Measurements from ENCODE around the gene PCSK4.

PCSK4 gene

GRCh38 chr19:1505991-1506881 lies 16.1 kb upstream of the PCSK4 start:
- Histone ChIP-seq H3K4me1 (ENCODE audit: control insufficient read depth, low read depth, low read length) (no peaks in the 10 kb centered on the region), H4K8ac (ENCODE audit: low read depth, low read length) (no peak overlapping the region)

GRCh38 chr19:1505012-1505411 lies 14.9 kb upstream of the PCSK4 start:
- no peak overlapping the region for H2BK120ac ChIP-seq (ENCODE audit: low read depth, low read length)

More at GRCh38 chr19:1505991-1506881, 16.1 kb upstream of the PCSK4 start:
- Histone ChIP-seq H3K4me2 (ENCODE audit: low read length) (no peak overlapping the region), H2BK15ac (replicated peaks; ENCODE audit: low read depth) (no peak overlapping the region), H2BK5ac (ENCODE audit: low read length) (no peak overlapping the region), H3K9ac (ENCODE audit: low read length) (no peak overlapping the region), H3K79me1 (ENCODE audit: low read length) (no peaks in the 10 kb centered on the region), H3K79me2 (ENCODE audit: control insufficient read depth, insufficient read depth, low read length) (no peaks in the 10 kb centered on the region), H3K4ac (ENCODE audit: low read depth, low read length) (no peak overlapping the region), H3K27me3 (ENCODE audit: insufficient read depth, low read length, poor library complexity) (no peaks in the 10 kb centered on the region), H2BK120ac (ENCODE audit: low read depth, low read length) (no peak overlapping the region), H3K56ac (ENCODE audit: low read length) (no peak overlapping the region), H2AK5ac (ENCODE audit: low read length) (no peak overlapping the region), H3K36me3 (ENCODE audit: control insufficient read depth, insufficient read depth, low read length) (no peaks in the 10 kb centered on the region), H3K4me3 (ENCODE audit: low read length) (no peak overlapping the region), H3K18ac (ENCODE audit: low read length) (no peak overlapping the region), H3K23ac (ENCODE audit: low read length) (no peak overlapping the region), H3K27ac (ENCODE audit: low read depth, low read length) (no peak overlapping the region), H4K5ac (ENCODE audit: low read length) (no peak overlapping the region)
- no CpG with 5 or more reads among the region's 45 CpGs for WGBS (ENCODE audit: extremely low coverage, insufficient coverage, low lambda C conversion rate)
- no peak for DNase-seq

DNA sequence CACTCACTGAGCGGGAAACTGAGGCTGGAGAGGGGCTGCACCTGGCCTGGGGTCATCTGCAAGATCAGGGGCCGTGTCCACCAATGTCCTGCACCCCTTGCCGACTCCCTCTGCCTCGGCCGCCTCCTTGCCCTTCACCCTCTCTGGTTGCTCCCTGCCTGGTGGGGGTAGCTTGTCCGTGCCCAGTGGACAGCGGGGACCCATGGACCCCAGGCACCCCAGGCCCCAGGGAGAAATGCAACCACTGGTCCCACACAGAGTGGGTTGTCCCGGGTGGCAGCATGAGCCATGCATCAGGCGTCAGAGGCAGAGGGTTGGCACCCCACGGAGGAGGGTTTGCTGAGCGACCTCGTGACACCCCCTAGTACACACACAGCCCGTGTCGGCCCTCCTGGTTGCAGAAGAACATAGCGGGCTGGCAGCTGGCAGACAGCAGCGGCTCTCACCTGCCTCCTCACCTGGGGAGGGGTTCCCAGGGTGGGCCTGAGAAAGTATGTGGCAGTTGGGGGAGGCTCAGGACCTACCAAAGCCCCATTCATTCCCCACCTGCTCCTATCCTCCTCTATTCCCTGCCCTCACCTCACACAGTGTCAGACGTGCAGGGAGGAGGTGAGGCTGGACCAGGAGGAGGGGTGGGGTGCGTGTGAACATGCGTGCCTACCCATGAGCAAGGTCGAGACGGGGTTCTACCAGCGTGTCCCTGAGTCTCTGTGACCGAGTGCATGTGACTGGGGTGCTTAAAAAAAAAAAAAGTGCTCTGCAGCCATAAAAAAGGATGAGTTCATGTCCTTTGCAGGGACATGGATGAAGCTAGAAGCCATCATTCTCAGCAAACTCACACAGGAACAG lies 14.0 kb upstream of the PCSK4 start:
- H2BK5ac ChIP-seq (ENCODE audit: low read length): no peak overlapping the region
- H3K56ac ChIP-seq (ENCODE audit: low read length): no peak overlapping the region
- H2BK120ac ChIP-seq (ENCODE audit: low read depth, low read length): no peak overlapping the region
- no peaks in the 10 kb centered on the region for H3K27me3 ChIP-seq (ENCODE audit: insufficient read depth, low read length, poor library complexity)
- H3K23ac ChIP-seq (ENCODE audit: low read length): no peak overlapping the region
- H3K36me3 ChIP-seq (ENCODE audit: control insufficient read depth, insufficient read depth, low read length): no peaks in the 10 kb centered on the region
- no CpG with 5 or more reads among the region's 23 CpGs for WGBS (ENCODE audit: extremely low coverage, insufficient coverage, low lambda C conversion rate)
- H3K4me2 ChIP-seq (ENCODE audit: low read length): no peak overlapping the region
- no peak overlapping the region for H4K5ac ChIP-seq (ENCODE audit: low read length)
- no peak overlapping the region for H2BK15ac ChIP-seq (replicated peaks; ENCODE audit: low read depth)
- H3K9ac ChIP-seq (ENCODE audit: low read length): no peak overlapping the region
- no peak for DNase-seq
- no peak overlapping the region for H3K27ac ChIP-seq (ENCODE audit: low read depth, low read length)
- H3K4me3 ChIP-seq (ENCODE audit: low read length): no peak overlapping the region
- H3K79me1 ChIP-seq (ENCODE audit: low read length): no peaks in the 10 kb centered on the region
- no peaks in the 10 kb centered on the region for H3K79me2 ChIP-seq (ENCODE audit: control insufficient read depth, insufficient read depth, low read length)
- no peak overlapping the region for H2AK5ac ChIP-seq (ENCODE audit: low read length)
- no peak overlapping the region for H4K8ac ChIP-seq (ENCODE audit: low read depth, low read length)
- no peak overlapping the region for H3K4ac ChIP-seq (ENCODE audit: low read depth, low read length)
- H3K4me1 ChIP-seq (ENCODE audit: control insufficient read depth, low read depth, low read length): no peaks in the 10 kb centered on the region
- H3K18ac ChIP-seq (ENCODE audit: low read length): no peak overlapping the region

More at GRCh38 chr19:1505012-1505411, 14.9 kb upstream of the PCSK4 start:
- H3K36me3 ChIP-seq (ENCODE audit: control insufficient read depth, insufficient read depth, low read length): no peaks in the 10 kb centered on the region
- H2BK5ac ChIP-seq (ENCODE audit: low read length): no peak overlapping the region
- whole genome bisulfite sequencing (ENCODE audit: extremely low coverage, insufficient coverage, low lambda C conversion rate): no CpG with 5 or more reads among the region's 8 CpGs
- H2BK15ac ChIP-seq (replicated peaks; ENCODE audit: low read depth): no peak overlapping the region
- no peak overlapping the region for H3K4ac ChIP-seq (ENCODE audit: low read depth, low read length)
- no peak overlapping the region for H4K8ac ChIP-seq (ENCODE audit: low read depth, low read length)
- no peaks in the 10 kb centered on the region for H3K79me1 ChIP-seq (ENCODE audit: low read length)
- DNase-seq: no peak
- H4K5ac ChIP-seq (ENCODE audit: low read length): no peak overlapping the region
- H3K79me2 ChIP-seq (ENCODE audit: control insufficient read depth, insufficient read depth, low read length): no peaks in the 10 kb centered on the region
- no peaks in the 10 kb centered on the region for H3K4me1 ChIP-seq (ENCODE audit: control insufficient read depth, low read depth, low read length)
- no peak overlapping the region for H3K23ac ChIP-seq (ENCODE audit: low read length)
- H3K4me3 ChIP-seq (ENCODE audit: low read length): no peak overlapping the region
- H3K27me3 ChIP-seq (ENCODE audit: insufficient read depth, low read length, poor library complexity): no peaks in the 10 kb centered on the region
- no peak overlapping the region for H3K9ac ChIP-seq (ENCODE audit: low read length)
- H2AK5ac ChIP-seq (ENCODE audit: low read length): no peak overlapping the region
- no peak overlapping the region for H3K18ac ChIP-seq (ENCODE audit: low read length)
- H3K27ac ChIP-seq (ENCODE audit: low read depth, low read length): no peak overlapping the region
- H3K56ac ChIP-seq (ENCODE audit: low read length): no peak overlapping the region
- H3K4me2 ChIP-seq (ENCODE audit: low read length): no peak overlapping the region

- Histone ChIP-seq H3K36me3 (ENCODE audit: control insufficient read depth, insufficient read depth, low read length) (no peaks in the 10 kb centered on the region), H3K79me1 (ENCODE audit: low read length) (no peaks in the 10 kb centered on the region), H3K4me3 (ENCODE audit: low read length) (no peak overlapping the region), H2AK5ac (ENCODE audit: low read length) (no peak overlapping the region), H3K23ac (ENCODE audit: low read length) (no peak overlapping the region), H3K27ac (ENCODE audit: low read depth, low read length) (no peak overlapping the region), H3K56ac (ENCODE audit: low read length) (no peak overlapping the region), H2BK15ac (replicated peaks; ENCODE audit: low read depth) (no peak overlapping the region), H4K5ac (ENCODE audit: low read length) (no peak overlapping the region), H3K4me2 (ENCODE audit: low read length) (no peak overlapping the region), H3K9ac (ENCODE audit: low read length) (no peak overlapping the region), H2BK5ac (ENCODE audit: low read length) (no peak overlapping the region), H2BK120ac (ENCODE audit: low read depth, low read length) (no peak overlapping the region), H3K18ac (ENCODE audit: low read length) (no peak overlapping the region), H4K8ac (ENCODE audit: low read depth, low read length) (no peak overlapping the region), H3K4ac (ENCODE audit: low read depth, low read length) (no peak overlapping the region), H3K4me1 (ENCODE audit: control insufficient read depth, low read depth, low read length) (no peaks in the 10 kb centered on the region), H3K79me2 (ENCODE audit: control insufficient read depth, insufficient read depth, low read length) (no peaks in the 10 kb centered on the region), H3K27me3 (ENCODE audit: insufficient read depth, low read length, poor library complexity) (no peaks in the 10 kb centered on the region)
- DNase-seq: peak; percentile 73
- WGBS (ENCODE audit: extremely low coverage, insufficient coverage, low lambda C conversion rate): no CpG with 5 or more reads among the region's 49 CpGs
Observed at GRCh38 chr19:1503089-1503924, 13.2 kb upstream of the PCSK4 start.

DNA sequence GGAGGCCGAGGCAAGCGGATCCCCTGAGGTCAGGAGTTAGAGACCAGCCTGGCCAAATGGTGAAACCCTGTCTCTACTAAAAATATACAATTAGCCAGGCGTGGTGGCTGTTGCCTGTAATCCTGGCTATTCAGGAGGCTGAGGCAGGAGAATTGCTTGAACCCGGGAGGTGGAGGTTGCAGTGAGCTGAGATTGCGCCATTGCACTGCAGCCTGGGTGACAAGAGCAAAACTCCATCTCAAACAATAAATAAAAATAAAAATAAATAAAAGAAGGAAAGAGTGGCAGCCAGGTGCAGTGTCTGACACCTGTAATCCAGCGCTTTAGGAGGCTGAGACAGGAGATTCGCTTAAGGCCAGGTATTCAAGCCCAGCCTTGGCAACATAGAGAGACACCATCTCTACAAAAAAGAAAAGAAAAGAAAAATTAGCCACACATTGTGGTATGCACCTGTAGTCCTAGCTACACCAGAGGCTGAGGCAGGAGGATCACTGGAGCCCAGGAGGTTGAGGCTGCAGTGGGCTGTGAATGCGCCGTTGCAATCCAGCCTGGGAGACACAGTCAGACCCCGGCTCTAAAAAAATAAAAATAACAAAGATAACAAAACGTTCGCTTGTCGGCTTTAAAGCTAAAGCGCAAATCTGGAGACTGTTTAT lies 12.4 kb upstream of the PCSK4 start:
- no peak overlapping the region for H3K4me2 ChIP-seq (ENCODE audit: low read length)
- no peak overlapping the region for H3K18ac ChIP-seq (ENCODE audit: low read length)
- no peak overlapping the region for H2BK5ac ChIP-seq (ENCODE audit: low read length)
- H3K23ac ChIP-seq (ENCODE audit: low read length): no peak overlapping the region
- H4K5ac ChIP-seq (ENCODE audit: low read length): no peak overlapping the region
- H3K79me2 ChIP-seq (ENCODE audit: control insufficient read depth, insufficient read depth, low read length): no peaks in the 10 kb centered on the region
- H2BK15ac ChIP-seq (replicated peaks; ENCODE audit: low read depth): no peak overlapping the region
- no peaks in the 10 kb centered on the region for H3K36me3 ChIP-seq (ENCODE audit: control insufficient read depth, insufficient read depth, low read length)
- H3K4ac ChIP-seq (ENCODE audit: low read depth, low read length): no peak overlapping the region
- no peak overlapping the region for H2BK120ac ChIP-seq (ENCODE audit: low read depth, low read length)
- no CpG with 5 or more reads among the region's 14 CpGs for WGBS (ENCODE audit: extremely low coverage, insufficient coverage, low lambda C conversion rate)
- H3K9ac ChIP-seq (ENCODE audit: low read length): no peak overlapping the region
- H3K27ac ChIP-seq (ENCODE audit: low read depth, low read length): no peak overlapping the region
- H3K4me1 ChIP-seq (ENCODE audit: control insufficient read depth, low read depth, low read length): no peaks in the 10 kb centered on the region
- DNase-seq: no peak
- H2AK5ac ChIP-seq (ENCODE audit: low read length): no peak overlapping the region
- no peaks in the 10 kb centered on the region for H3K79me1 ChIP-seq (ENCODE audit: low read length)
- H3K56ac ChIP-seq (ENCODE audit: low read length): no peak overlapping the region
- H3K27me3 ChIP-seq (ENCODE audit: insufficient read depth, low read length, poor library complexity): no peaks in the 10 kb centered on the region
- H3K4me3 ChIP-seq (ENCODE audit: low read length): no peak overlapping the region
- no peak overlapping the region for H4K8ac ChIP-seq (ENCODE audit: low read depth, low read length)

Measured in mesendoderm (in vitro differentiated cells).